ENCODE results near the gene PRR36.
"Not testable (repeated sequence)": the region's sequence is repeated elsewhere in the genome, so short reads cannot be mapped to it uniquely, and the experiment has no call there.

Gene PRR36

DNA sequence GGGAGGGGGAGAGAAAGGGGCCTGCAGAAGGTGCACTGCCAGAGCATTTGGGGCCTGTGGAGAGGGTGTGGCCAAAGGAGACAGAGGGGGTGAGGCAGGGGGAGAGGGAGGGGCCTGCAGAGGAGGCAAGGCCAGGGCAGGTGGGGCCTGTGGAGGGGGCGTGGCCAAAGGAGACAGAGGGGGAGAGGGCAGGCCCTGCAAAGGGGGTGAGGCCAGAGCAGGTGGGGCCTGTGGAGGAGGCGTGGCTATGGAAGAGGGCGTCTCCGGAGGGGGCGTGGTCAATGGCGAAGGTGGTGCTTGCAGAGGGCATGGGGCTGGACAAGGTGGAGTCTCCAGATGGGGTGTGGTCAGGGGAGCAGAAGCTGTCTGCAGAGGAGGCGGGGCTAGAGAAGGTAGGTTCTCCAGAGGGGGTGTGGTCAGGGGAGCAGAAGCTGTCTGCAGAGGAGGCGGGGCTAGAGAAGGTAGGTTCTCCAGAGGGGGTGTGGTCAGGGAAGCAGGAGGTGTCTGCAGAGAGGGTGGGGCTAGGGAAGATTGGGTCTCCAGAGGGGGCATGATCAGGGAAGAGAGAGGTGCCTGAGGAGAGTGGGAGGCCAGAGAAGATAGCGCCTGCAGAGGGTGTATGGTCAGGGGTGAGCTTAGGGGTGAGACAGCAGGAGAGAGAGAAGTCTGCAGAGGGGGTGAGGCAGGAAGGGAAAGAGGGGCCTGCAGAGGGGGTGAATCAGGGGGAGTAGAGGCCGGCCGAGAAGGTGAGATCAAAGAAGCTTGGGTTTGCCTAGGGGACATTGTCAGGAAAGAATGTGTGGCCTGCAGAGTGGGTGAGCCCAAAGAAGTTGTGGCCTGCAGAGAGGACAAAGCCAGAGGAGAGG lies 3.4 kb downstream of the PRR36 start:
- peak; percentile 57 to 70 for DNase-seq

DNA sequence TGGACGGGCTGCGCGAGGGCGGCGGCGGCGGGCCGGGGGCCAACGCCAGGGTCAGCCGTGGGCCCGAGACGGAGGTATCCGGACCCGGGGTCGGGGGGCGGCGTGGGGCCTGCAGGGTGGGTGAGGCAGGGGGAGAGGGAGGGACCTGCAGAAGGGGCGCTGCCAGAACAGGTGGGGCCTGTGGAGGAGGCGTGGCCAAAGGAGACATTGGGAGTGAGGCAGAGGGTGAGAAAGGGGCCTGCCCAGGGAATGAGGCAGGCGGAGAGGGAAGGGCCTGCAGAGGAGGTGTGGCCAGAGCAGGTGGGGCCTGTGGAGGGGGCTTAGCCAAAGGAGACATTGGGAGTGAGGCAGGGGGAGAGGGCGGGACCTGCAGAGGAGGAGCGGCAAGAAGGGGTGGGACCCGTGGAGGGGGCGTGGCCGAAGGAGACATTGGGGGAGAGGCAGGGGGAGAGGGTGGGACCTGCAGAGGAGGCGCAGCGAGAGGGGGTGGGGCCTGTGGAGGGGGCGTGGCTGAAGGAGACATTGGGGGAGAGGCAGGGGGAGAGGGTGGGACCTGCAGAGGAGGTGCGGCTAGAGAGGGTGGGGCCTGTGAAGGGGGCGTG lies 4.2 kb downstream of the PRR36 start:
- peak; percentile 64 to 66 for DNase-seq

DNA sequence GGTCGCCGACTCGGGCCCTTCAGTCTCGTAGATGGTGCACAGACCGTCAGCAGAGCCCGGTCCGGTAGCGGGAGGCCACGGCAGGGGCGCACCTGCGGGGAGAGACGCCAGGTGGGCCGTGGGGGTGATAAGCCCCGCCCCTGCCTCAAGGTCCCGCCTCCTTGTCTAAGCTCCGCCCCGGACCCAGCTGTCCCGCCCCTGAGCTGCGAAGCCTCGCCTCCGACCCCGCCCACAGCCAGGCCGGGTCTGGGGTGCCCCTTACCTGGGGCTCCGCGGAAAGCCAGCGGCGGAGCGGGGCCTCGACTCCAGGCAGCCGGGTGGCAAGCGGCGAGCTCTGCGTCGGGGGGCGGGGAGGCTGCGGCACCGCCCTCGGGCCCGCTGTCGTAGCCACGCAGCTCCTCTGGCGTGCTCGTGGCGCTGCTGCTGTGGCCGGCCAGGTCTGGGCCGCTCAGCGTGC lies 4.7 kb downstream of the PRR36 start:
- peak; percentile 75 to 86 for DNase-seq

DNA sequence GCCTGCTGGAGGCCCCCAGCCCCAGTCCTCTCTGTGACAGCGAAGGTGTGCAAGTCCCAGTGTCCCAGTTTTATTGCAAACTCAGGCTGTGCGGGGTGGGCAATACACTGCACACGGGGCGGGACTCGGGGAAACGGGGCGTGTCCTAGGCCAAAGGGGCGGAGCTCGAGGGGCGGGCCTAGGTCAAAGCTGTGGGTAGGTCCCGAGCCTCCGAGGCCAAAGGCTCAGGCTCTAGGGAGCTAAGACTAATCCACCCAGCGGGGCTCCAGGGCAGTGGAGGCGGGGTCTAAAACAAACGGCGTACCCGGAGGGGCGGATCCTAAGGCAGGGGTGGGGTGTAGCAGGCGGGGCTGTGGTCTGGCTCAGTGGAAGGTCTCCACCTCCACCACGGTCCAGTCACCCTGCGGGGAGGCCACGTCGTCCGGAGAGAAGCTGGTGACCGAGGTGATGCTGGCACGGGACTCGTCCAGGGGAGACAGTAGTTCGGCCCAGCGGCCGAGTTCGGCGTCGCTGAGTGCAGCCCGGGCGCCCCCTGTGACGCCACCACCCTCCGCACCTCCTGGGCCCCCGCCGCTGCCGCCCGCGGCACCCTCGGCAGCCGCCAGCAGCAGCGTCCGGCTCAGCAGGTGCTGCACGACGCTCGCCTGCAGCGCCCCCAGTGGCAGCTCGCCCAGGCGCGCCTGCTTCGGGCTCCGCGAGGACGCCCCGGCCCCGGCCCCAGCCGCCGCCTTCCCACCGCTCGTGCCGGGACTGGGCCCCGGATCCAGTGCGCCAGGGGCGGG lies 5.3 kb downstream of the PRR36 start:
- DNase-seq, result peak; percentile 88 to 89

DNA sequence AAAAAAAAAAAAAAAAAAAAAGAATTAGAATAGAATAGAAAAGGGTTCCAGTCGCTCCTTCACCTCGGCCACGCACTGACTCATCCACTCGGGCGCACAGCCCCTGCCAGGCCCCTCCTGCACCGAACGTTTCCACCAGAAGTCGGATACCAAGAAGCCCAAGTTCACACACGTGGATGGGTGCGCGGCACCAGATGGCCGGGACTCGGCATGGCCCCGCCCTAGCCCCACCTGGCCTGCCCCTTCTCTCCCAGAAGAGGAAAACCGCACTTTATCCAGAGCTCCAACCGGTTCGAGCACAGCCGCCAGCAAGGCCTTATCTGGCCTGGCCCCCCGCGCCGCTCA lies 5.9 kb downstream of the PRR36 start:
- peak in 1 of 2 donors; percentile 9 for DNase-seq

GRCh38 chr19:7867092-7867844 lies 6.9 kb downstream of the PRR36 start:
- no peak for DNase-seq

DNA sequence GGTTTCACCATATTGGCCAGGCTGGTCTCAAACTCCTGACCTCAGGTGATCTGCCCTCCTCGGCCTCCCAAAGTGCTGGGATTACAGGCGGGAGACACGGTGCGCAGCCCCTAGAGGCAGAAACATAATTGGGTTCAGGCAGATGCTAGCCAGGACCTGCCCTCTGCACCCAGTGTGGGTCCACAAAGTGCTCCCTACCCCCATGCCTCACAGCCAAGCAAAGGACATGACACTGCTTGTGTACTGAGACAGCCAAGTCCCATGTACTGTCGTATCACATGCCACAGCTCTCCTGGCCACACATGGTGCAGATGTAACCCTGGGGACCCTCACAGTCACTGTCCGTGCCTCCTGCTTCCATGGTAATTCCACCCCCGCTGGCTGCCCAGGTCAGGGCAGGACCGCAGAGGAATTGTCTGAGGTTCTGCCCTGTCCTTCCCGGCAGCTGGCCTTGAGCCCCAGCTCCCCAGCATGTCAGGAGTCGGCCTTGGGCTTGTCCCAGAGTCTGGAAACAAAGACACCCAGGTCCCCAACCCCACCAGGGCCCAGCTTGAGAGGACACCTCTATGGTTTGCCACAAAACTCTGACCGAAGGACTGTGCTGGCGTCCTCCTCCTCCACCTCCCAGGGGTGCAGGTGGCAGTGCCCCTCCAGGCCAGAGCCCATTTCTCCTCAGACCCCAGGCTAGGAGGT lies 7.6 kb downstream of the PRR36 start:
- no peak for DNase-seq

DNA sequence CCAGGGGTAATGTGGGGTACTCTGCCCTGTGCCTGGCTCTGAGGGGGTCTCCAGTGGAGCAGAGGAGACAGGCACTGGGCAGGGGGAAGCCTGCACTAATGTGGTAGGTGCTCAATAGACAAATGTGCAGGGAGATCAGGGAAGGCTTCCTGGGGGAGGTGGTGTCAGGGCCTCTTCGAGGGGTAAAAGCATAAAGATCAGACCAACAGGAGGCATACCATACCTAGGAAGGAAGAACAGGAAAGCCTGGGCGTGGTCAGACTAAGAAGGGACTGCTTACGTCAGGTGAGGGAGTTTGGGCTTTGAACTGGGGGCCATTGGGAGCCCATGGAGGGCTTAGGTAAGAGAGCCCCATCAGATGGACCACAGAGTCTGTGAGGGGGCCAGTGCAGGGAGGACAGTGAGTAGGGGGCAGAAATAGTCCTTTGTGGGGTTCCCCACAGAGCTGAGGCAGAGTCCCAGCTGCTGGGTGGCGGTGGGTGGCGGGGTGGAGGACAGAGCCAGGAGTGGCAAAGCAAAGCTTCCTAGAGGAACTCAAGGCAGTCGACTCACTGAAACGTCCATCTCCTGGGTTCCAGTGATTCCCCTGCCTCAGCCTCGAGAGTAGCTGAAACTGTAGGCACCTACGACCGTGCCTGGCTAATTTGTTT lies 8.8 kb downstream of the PRR36 start:
- DNase-seq, result peak in 1 of 2 donors; percentile 35

DNA sequence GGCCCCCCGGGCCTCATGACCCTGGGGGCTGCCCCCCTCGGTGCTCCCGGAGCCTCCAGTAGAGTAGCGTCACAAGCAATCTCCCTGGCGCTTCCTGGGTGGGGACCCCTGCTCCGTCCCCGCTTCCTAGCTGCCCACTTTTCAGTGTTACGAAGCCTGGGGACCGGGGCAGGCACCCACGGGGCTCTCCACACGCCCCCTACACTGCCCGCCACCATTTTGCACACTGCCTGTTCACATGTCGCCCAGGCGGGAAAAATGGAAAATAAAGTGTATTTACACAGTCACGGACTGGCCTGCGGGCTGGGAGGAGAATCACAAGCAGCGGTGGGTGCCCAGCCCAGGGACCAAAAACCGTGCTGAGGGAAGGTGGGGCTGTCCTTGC lies 9.5 kb downstream of the PRR36 start:
- no peak for DNase-seq

DNA sequence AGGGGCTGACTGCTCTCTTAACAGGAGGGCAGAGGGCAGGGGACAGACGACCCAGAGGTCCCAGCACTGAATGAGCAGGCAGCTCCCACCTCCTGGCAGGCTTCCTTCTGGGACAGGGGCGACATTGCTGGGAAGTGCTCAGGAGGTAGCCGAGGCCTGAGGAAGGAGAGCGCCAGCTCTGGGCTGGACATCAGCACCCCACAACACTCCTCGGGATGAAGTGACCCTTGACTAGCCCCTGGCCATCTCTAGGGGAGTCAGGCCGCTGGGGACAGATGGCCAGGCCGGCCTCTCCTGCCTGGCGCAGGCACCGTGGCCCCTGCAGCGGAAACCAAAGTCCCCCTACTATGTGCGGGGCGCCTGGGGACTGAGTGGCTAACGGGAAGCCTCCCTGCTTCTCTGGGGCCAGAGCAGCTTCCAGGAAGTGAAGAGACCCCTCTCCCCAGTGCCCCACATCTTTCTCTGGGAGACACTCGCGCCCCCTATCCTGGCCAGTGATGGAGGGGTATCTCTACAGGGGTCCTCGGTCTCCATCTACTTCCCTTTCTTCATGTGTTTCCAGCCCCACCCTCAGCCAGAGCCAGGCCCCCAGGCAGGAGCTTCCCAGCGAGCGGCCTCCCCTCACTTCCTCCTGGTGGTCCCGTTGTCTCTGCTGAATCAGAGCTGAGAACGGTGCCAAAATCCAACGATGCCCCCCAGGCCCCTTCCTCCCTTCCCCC lies 10.1 kb downstream of the PRR36 start:
- DNase-seq, result no peak

- no peak for DNase-seq
Measured at GRCh38 chr19:7863157-7863970, 10.8 kb downstream of the PRR36 start.

GRCh38 chr19:7862413-7862951 lies 11.7 kb downstream of the PRR36 start:
- DNase-seq, result peak; percentile 74 to 83

DNA sequence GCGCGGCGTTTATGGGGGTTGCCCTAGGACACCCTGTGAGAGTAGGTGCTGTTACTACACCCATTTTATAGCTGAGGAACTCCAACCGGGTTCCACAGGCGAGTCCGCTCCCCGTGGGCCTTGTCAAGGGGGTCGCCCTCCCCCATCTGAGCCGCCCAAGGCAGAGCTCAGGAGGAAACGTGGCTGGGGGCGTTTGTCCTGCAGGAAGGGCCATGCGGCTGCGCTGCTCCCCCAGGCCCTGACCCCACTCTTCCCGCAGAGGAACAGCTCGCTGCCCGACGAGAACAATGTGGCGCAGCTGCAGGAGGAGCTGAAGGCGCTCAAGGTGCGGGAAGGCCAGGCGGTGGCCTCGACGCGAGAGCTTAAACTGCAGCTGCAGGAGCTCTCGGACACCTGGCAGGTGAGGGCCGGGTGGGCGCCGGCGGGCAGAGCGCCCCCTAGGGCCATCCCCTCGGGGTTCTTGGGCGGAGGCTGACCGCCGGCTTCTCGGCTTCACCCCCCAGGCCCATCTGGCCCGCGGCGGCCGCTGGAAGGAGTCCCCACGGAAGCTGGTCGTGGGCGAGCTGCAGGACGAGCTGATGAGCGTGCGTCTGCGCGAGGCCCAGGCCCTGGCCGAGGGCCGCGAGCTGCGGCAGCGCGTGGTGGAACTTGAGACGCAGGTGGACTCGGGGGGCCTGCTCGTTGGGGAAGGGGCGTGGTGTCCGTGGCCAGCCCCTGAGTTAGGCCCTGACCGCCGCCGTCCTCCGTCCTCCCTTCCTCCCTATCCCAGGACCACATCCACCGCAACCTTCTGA lies 12.4 kb downstream of the PRR36 start:
- no peak for DNase-seq

DNA sequence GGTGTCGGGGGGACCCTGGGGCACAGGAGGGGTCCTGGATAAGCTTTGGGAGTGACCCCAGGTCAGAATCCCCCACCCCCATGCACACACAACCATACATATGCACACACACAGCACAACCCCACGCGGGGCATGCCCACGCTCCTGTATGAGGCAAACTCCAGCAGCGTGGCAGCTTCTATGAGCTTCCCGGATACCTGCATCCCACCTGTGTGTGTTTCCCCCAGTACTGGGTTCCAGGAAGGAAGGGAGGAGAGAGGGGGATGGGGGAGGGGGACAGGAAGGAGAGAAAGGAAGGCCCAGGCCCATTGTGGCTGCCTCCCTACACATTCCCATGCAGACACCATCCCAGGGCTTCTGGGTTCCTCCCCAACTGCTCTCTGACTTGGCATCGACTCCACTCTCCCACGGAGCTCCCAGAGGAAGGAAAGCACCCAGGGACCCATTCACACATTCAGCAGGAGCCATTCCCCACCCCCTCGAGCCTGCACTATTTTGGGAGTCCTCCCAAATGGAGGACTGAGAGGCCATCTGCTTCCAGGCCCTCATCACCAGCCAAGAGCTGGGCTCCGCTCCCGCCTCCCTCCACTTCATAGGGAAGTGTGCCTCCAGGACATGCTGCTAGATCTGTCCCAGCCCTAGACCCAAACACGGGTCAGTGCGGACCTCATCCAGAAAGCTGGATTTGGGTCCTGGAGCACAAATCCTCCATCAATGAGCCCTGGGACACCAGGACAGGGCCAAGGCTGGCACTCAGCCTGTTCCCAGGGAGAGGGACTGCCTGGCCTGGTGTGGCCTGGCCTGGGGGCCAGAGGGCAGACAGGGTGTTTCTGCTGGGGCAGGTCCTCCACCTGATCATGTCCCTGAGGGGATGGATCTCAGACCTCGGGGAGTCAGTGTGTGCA lies 13.2 kb downstream of the PRR36 start:
- DNase-seq, result no peak

GRCh38 chr19:7859831-7860713 lies 14.1 kb downstream of the PRR36 start:
- no peak for DNase-seq

GRCh38 chr19:7859087-7859486 lies 15.1 kb downstream of the PRR36 start:
- DNase-seq, result not testable (repeated sequence)
